Body of pancreas (tissue), 4 donors: Measurements from ENCODE around the gene SERPINB1.
"Not testable (repeated sequence)": the region's sequence is repeated elsewhere in the genome, so short reads cannot be mapped to it uniquely, and the experiment has no call there.

Experiments
- POLR2A ChIP-seq, 3 donors: fragments of 450-650 bp; IDR thresholded peaks; one replicate each; pipeline ENCODE4 v1.6.1; 2016; ENCODE audit warnings: antibody characterized with exemption in 3 of 3, mild to moderate bottlenecking in 2 of 3
- TF ChIP-seq, protein P1 (sequence below), 7 experiments: fragments of 450-650 bp in 4 of 7; fragments of 200-600 bp in 3 of 7; sonication (generic) in 3 of 7; IDR thresholded peaks; one replicate each; pipeline ENCODE4 v1.5.1; 2016 to 2019; ENCODE audit warnings: antibody characterized with exemption in 7 of 7

DNA sequence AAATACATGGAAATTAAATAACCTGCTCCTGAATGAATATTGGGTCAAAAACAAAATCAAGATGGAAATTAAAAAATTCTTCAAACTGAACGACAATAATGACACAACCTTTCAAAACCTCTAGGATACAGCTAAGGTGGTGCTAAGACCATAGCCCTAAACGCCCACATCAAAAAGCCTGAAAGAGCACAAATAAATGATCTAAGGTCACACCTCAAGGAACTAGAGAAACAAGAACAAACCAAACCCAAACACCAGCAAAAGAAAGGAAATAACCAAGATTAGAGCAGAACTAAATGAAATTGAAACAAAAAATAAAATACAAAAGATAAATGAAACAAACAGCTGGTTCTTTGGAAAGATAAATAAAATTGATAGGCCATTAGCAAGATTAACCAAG lies 38.5 kb upstream of the SERPINB1 start:
- not testable (repeated sequence) for TF ChIP-seq POLR2A (IDR thresholded peaks at IDR 0.05)
- TF ChIP-seq, protein P1, sequence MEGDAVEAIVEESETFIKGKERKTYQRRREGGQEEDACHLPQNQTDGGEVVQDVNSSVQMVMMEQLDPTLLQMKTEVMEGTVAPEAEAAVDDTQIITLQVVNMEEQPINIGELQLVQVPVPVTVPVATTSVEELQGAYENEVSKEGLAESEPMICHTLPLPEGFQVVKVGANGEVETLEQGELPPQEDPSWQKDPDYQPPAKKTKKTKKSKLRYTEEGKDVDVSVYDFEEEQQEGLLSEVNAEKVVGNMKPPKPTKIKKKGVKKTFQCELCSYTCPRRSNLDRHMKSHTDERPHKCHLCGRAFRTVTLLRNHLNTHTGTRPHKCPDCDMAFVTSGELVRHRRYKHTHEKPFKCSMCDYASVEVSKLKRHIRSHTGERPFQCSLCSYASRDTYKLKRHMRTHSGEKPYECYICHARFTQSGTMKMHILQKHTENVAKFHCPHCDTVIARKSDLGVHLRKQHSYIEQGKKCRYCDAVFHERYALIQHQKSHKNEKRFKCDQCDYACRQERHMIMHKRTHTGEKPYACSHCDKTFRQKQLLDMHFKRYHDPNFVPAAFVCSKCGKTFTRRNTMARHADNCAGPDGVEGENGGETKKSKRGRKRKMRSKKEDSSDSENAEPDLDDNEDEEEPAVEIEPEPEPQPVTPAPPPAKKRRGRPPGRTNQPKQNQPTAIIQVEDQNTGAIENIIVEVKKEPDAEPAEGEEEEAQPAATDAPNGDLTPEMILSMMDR (IDR thresholded peaks at IDR 0.05): not testable (repeated sequence)
